RWPE1 (cell line): ENCODE data around the gene KCTD16.

Experiments used
- CTCF ChIA-PET: fragments of 350-600 bp; sonication (Branson Sonifier 250); formaldehyde crosslinking; extraction: SDS; loops from one replicate; lab custom pipeline; 2021; lab: Yijun Ruan, JAX
- POLR2A ChIA-PET: fragments of 400-600 bp; formaldehyde crosslinking; extraction: SDS; loops from one replicate; lab custom pipeline; 2020; ENCODE audit warnings: antibody characterized with exemption; ENCODE audit not compliant: low non-redundant PET; lab: Yijun Ruan, JAX
- DNase-seq: peaks from one replicate; pipeline ENCODE4 v3.0.0; 2012; ENCODE audit warnings: low spot score
- H3K27ac ChIP-seq: fragments of 450-650 bp; 2 replicates; pipeline ENCODE4 v1.5.1; 2017
- CTCF ChIP-seq: fragments of 450-650 bp; conservative IDR thresholded peaks from 2 replicates; pipeline ENCODE4 v1.5.1; 2017; ENCODE audit warnings: low read depth, mild to moderate bottlenecking

KCTD16 gene

GRCh38 chr5:144191531-144191930, 20.9 kb downstream of the KCTD16 start:
- DNase-seq, result no peak
- ChIA-PET POLR2A (no interaction called here), CTCF (interaction anchor here (0.6 to 0.7 kb wide), 2 partner anchors 101 to 900 kb away, joined by 3 to 4 read pairs; no protein-coding TSS in a partner anchor)
- TF ChIP-seq CTCF, result no peak
- no peak overlapping the region for H3K27ac ChIP-seq

DNA sequence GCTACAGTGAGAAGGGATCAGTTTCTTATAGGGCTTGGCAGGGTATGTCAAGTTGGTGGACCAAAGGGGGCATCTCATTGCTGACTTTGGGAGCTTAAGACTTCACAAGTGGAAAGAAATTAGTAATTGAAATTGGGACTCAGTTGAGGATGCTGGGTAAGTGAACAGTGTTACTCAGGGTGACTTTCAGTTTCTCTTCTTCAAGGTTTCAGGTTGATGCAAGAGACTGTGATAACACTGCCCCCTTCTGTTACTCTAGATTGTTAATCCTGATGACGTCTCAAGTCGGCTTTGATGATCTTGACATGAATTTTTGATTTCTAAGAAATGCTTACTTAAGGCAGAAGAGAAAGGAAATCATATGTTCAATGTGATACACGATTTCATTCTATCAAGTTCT, 21.3 kb downstream of the KCTD16 start:
- no peak overlapping the region for H3K27ac ChIP-seq
- peak; percentile 42 for DNase-seq
- peak; percentile 15 for TF ChIP-seq CTCF
- CTCF ChIA-PET, result interaction anchor here (0.6 to 0.7 kb wide), 2 partner anchors 101 to 900 kb away, joined by 3 to 4 read pairs; no protein-coding TSS in a partner anchor
- POLR2A ChIA-PET, result no interaction called here

- CTCF ChIA-PET, result interaction anchor here (0.6 kb wide), 1 partner anchor 749 kb away, joined by 3 read pairs; no protein-coding TSS in a partner anchor
- POLR2A ChIA-PET, result no interaction called here
- no peak for DNase-seq
- TF ChIP-seq CTCF, result no peak
- H3K27ac ChIP-seq, result no peak overlapping the region
Measured at GRCh38 chr5:144192661-144193060, 22.0 kb downstream of the KCTD16 start.

GRCh38 chr5:144194144-144194543, 23.5 kb downstream of the KCTD16 start:
- ChIA-PET CTCF (no interaction called here), POLR2A (no interaction called here)
- DNase-seq, result no peak
- no peak for TF ChIP-seq CTCF
- H3K27ac ChIP-seq, result no peak overlapping the region

DNA sequence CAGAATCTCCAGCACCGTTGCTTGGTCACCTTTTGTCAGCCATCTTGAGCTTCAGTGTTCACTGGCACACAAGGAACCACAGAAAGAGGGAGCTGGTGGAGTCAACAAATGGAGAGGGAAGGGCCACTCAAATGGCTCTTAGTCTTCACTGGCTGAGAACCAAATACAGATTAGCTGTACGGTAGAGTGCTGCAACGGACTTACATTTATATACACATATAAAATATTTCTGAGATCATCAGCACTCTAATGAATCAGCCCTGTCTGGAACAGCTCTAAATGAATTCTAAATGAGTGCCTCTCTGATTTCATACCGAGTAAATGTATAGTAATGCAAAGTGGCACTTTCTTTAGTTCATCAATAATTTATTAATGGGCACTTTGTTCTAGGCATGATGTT, 24.8 kb downstream of the KCTD16 start:
- H3K27ac ChIP-seq, result no peak overlapping the region
- POLR2A ChIA-PET, result no interaction called here
- no peak for TF ChIP-seq CTCF
- CTCF ChIA-PET, result interaction anchor here (0.6 to 1.4 kb wide), 4 partner anchors 8 to 1028 kb away, joined by 3 to 9 read pairs (median 4); no protein-coding TSS in a partner anchor
- DNase-seq, result no peak

DNA sequence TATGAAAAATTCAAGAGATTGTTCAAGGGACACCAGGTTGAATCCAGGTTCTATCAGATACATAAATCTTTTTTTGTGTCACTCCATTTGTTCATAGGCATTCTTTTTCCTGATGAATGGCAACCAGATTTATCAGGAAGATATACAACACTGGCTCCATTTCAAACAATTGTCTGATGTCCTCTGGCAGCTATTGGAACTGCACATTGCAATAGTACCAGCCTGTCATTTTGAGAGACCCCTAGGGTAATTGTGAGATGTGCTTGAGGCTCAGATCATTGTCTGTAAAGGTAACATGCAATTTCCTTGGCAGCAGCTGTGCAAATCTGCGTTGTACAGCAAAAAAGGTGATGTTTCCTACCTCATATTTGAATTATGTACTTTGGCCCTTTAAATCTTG, 25.9 kb downstream of the KCTD16 start:
- no peak for DNase-seq
- ChIA-PET POLR2A (no interaction called here), CTCF (interaction anchor here (1.4 kb wide), 1 partner anchor 193 kb away, joined by 3 read pairs; no protein-coding TSS in a partner anchor)
- no peak overlapping the region for H3K27ac ChIP-seq
- no peak for TF ChIP-seq CTCF
